Right lobe of liver (tissue), 6 donors: ENCODE results near the gene TBPL1. TPM values are rescaled to one million over a fixed set of nuclear protein-coding genes. Genes with fewer than 3 reads are reported as not detected.
"Not testable (repeated sequence)": the region's sequence is repeated elsewhere in the genome, so short reads cannot be mapped to it uniquely, and the experiment has no call there.

Experiments
- ATAC-seq, 4 donors: fragments of 200-7000 bp; cut with Tn5 transposase; one replicate each; pipeline ENCODE4 v1.9.1; 2020; ENCODE audit warnings: mild to moderate bottlenecking in 4 of 4, moderate library complexity in 4 of 4
- DNase-seq, 3 donors: peaks; one replicate each; pipeline ENCODE4 v3.0.0-alpha.2; 2020
- H3K27ac ChIP-seq, 3 donors: fragments of 200-600 bp; one replicate each; pipeline ENCODE4 v1.8.0; 2022
- H3K27me3 ChIP-seq, 2 donors: fragments of 200-600 bp; one replicate each; pipeline ENCODE4 v1.8.0; 2022
- H3K36me3 ChIP-seq, 4 donors: fragments of 200-600 bp; sonication (generic) in 1 of 4; one replicate each; pipeline versions ENCODE4 v1.5.1 to v1.8.0; 2017 to 2022; ENCODE audit warnings: control low read depth in 1 of 4
- H3K4me1 ChIP-seq, 4 donors: fragments of 200-600 bp; sonication (generic) in 1 of 4; one replicate each; pipeline versions ENCODE4 v1.5.1 to v1.8.0; 2017 to 2022; ENCODE audit warnings: control low read depth in 1 of 4
- H3K4me3 ChIP-seq, 3 donors: fragments of 200-600 bp; one replicate each; pipeline ENCODE4 v1.8.0; 2022
- H3K9me3 ChIP-seq, 4 donors: fragments of 200-600 bp; sonication (generic) in 1 of 4; one replicate each; pipeline versions ENCODE4 v1.5.1 to v1.8.0; 2017 to 2022; ENCODE audit warnings: control low read depth in 1 of 4
- POLR2A ChIP-seq: fragments of 450-650 bp; IDR thresholded peaks from one replicate; pipeline ENCODE4 v1.6.1; 2017; ENCODE audit warnings: antibody characterized with exemption, mild to moderate bottlenecking
- WGBS: methylation state at CpG from one replicate; pipeline ENCODE4 v1.1.6; 2018; ENCODE audit warnings: low coverage, low lambda C conversion rate; ENCODE audit not compliant: insufficient coverage; ENCODE audit errors: missing lambda C conversion rate; 5-methylcytosine and 5-hydroxymethylcytosine counted together
- intact Hi-C, 2 donors: fragments of 100-400 bp; cut with DNase I; formaldehyde crosslinking; loops; one replicate each; pipeline versions ENCODE4 v1.11.2 to v1.14.1; 2022
- total RNA-seq, 6 experiments: library from RNA; depleted of rRNA in 2 of 6; stranded (reverse); fragments of >200 nt in 2 of 6; fragmentation: NEBNext Ultra II Directional in 3 of 6; extraction: Animal tissue kit (Norgen Biotek cat#: 25700) in 3 of 6; gene quantifications; one replicate each; pipeline versions ENCODE4 v1.1.0 to v1.2.4, GENCODE V29; 2016 to 2023
- TF ChIP-seq, protein P1 (sequence below), 4 donors: fragments of 200-600 bp in 3 of 4; fragments of 450-650 bp in 1 of 4; IDR thresholded peaks; one replicate each; pipeline versions ENCODE4 v1.5.1 to v1.8.0; 2016 to 2022; ENCODE audit warnings: antibody characterized with exemption in 4 of 4, mild to moderate bottlenecking in 2 of 4
- donor health status: DM: no; HTN: yes; CAD: no.
- donor health status: DM: no; HTN: no; CAD: no.
- donor health status: DM: no; HTN: no; CAD: no.
- donor health status: DM: no; HTN: yes; CAD: no.
- donor health status: DM: no; HTN: yes; CAD: no.

The TBPL1 gene
- total RNA-seq, 6 experiments from 2014 or later, result 6.0 to 11.5 (median 9.4) TPM

DNA sequence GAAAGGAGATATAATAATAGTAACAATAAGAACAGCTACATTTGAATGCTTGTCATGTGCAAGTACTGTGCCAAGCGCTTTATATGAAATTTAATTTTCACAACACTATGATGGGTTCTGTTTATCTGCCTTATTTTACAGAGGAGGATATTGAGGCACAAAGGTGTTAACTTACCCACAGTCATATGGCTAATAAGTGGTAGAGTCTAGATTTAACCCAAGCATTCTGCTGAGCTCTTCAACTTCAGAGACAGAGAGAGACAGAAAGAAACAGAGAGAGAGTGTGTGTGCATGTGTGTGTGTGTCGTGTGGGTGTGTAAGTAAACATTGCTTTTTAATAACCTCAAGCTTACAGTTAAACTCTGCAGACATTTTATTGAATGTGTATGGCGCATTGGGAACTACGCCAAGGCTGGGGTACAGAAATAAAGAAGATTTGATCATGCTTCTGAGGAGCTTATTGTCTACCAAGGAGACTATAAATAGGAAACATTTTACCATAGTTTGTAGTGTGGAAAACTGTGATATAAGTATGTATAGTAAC, 12.9 kb downstream of the TBPL1 start:
- ATAC-seq, result no peak
- H3K4me1 ChIP-seq, result no peaks in the 10 kb centered on the region
- H3K27me3 ChIP-seq, result no peaks in the 10 kb centered on the region
- no peaks in the 10 kb centered on the region for H3K9me3 ChIP-seq
- WGBS, result 95% methylated on average over 4 of the region's 4 CpGs
- no peak for TF ChIP-seq POLR2A
- TF ChIP-seq, protein P1, sequence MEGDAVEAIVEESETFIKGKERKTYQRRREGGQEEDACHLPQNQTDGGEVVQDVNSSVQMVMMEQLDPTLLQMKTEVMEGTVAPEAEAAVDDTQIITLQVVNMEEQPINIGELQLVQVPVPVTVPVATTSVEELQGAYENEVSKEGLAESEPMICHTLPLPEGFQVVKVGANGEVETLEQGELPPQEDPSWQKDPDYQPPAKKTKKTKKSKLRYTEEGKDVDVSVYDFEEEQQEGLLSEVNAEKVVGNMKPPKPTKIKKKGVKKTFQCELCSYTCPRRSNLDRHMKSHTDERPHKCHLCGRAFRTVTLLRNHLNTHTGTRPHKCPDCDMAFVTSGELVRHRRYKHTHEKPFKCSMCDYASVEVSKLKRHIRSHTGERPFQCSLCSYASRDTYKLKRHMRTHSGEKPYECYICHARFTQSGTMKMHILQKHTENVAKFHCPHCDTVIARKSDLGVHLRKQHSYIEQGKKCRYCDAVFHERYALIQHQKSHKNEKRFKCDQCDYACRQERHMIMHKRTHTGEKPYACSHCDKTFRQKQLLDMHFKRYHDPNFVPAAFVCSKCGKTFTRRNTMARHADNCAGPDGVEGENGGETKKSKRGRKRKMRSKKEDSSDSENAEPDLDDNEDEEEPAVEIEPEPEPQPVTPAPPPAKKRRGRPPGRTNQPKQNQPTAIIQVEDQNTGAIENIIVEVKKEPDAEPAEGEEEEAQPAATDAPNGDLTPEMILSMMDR (IDR thresholded peaks at IDR 0.05), result no peak
- H3K4me3 ChIP-seq, result no peak overlapping the region
- no peak for DNase-seq
- intact Hi-C loops, result no loop called here
- no peak overlapping the region for H3K27ac ChIP-seq
- no peaks in the 10 kb centered on the region for H3K36me3 ChIP-seq

DNA sequence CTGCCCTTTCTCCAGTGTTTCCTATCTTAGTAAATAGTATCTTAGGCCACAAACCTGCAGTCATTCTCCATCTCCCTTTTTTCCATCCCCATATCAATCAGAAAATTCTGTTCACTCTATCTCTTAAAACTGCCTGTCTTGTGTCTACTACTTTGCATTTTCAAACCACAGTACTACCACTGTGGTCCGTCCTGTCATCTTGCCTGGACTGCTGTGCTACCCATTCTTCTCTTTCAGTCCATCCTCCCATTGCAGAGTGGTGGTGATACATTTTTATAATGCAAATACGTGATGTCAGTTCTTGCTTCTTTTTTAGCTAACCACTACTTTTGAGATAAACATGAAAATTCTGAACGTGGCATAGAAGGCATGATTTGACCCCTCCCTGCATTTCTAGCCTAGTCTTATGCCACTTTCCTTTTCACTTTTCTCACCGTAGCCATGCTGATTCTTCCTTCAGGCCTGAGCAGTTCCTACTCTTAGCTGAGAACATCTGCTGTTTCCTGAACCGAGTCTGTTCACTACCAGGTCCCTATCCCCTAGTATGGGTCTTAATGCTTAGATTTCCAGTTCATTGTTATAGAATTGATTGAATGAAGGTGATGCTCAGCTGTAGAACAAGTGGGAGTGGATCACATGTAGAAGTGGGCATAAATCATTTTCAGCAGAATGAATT, 13.8 kb downstream of the TBPL1 start:
- H3K4me3 ChIP-seq, result no peak overlapping the region
- no peaks in the 10 kb centered on the region for H3K36me3 ChIP-seq
- no peak overlapping the region for H3K27ac ChIP-seq
- peaks cover 0 to 4% (median 0%) of the 10 kb centered on the region in 4 donors for H3K4me1 ChIP-seq
- DNase-seq, result no peak
- H3K27me3 ChIP-seq, result no peaks in the 10 kb centered on the region
- 77% methylated on average over 5 of the region's 5 CpGs for WGBS
- ATAC-seq, result no peak
- TF ChIP-seq, protein P1 (IDR thresholded peaks at IDR 0.05), result no peak
- TF ChIP-seq POLR2A, result no peak
- no peaks in the 10 kb centered on the region for H3K9me3 ChIP-seq
- intact Hi-C loops, result no loop called here

DNA sequence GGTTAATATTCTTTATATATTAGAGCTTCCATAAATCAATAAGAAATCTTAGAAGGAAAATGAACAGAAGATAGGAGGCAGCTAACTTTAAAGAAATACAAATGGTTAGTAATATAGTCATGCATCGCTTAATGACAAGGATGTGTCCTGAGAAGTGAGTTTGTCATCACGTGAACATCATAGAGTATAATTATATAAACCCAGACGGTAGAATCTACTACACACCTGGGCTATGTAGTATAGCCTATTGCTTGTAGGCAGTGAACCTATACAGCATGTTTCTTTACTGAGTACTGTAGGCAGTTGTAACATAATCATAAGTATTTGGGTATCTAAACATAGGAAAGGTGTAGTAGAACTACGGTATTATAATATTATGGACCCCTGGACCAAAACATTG, 14.3 kb downstream of the TBPL1 start:
- H3K36me3 ChIP-seq, result no peaks in the 10 kb centered on the region
- no peak for DNase-seq
- intact Hi-C loops, result no loop called here
- H3K27ac ChIP-seq, result no peak overlapping the region
- H3K4me1 ChIP-seq, result peaks cover 0 to 9% (median 0%) of the 10 kb centered on the region in 4 donors
- H3K4me3 ChIP-seq, result no peak overlapping the region
- H3K27me3 ChIP-seq, result no peaks in the 10 kb centered on the region
- WGBS, result 93% methylated on average over 4 of the region's 4 CpGs
- no peak for TF ChIP-seq POLR2A
- TF ChIP-seq, protein P1 (IDR thresholded peaks at IDR 0.05), result no peak
- no peaks in the 10 kb centered on the region for H3K9me3 ChIP-seq
- no peak for ATAC-seq

DNA sequence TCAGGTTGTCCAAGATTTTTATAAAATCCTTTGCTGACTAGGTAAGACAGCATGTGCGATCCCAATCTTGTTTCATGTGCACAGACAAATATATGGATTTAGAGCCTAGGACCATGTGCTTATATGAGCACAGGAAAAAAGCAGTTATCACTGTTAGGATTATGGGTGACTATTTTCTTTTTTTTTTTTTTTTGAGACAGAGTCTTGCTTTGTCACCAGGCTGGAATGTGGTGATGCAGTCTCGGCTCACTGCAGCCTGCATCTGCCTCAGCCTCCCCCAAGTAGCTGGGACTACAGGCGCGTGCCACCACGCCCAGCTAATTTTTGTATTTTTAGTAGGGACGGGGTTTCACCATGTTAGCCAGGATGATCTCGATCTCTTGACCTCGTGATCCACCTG, 14.8 kb downstream of the TBPL1 start:
- H3K9me3 ChIP-seq, H3K4me3 ChIP-seq, H3K27me3 ChIP-seq, DNase-seq, H3K36me3 ChIP-seq, intact Hi-C loops, H3K27ac ChIP-seq: not testable (repeated sequence)
- WGBS, result 86% methylated on average over 8 of the region's 8 CpGs
- peak in 1 of 4 donors; percentile 28 for ATAC-seq
- peaks cover 0 to 10% (median 0%) of the 10 kb centered on the region in 4 donors for H3K4me1 ChIP-seq

DNA sequence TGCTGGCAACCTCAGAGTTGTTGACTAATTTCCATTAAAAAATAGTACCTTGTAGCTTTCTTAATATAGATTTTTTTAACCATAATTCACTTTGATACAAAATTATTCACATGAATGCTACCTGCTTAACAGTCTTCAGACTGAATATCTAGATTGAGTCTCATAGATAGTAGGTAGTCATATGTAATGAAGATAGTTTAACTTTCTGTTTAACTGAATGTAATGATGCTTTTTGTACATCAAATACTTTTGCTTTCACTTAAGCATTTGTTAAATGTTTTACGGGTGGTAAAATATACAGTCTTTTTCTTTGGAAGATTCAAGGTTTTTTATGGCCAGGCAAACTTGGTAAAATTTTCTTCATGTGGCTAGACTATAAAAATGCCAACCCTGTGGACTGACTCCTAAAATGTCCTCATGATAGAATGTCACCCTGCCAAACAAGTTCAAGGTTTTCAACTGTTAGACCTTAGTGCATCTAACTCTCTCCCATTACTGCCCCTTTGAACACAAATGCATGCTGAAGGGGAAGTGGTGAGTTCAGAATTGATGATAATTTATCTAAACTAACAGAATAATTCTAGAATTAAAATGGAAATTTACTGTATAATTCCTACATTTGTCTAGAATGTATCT, 16.4 kb downstream of the TBPL1 start:
- Histone ChIP-seq H3K4me3 (no peak overlapping the region), H3K36me3 (no peaks in the 10 kb centered on the region), H3K9me3 (no peaks in the 10 kb centered on the region), H3K27me3 (no peaks in the 10 kb centered on the region), H3K27ac (no peak overlapping the region), H3K4me1 (peaks cover 0 to 10% (median 0%) of the 10 kb centered on the region in 4 donors)
- ATAC-seq (no peak), DNase-seq (no peak)
- no peak for TF ChIP-seq POLR2A
- TF ChIP-seq, protein P1 (IDR thresholded peaks at IDR 0.05), result no peak
- WGBS, result 47% methylated on average over 1 of the region's 1 CpG
- intact Hi-C loops, result no loop called here
